DOHH2 (cell line): ENCODE results near the gene BUD23.

Source experiments
- H3F3A ChIP-seq: fragments of 200-600 bp; sonication (generic), shearing (Covaris generic); 2 replicates; pipeline ENCODE4 v1.6.0; 2016; ENCODE audit warnings: antibody characterized with exemption, mild to moderate bottlenecking; ENCODE audit not compliant: control insufficient read depth, insufficient read depth
- H3K27ac ChIP-seq: fragments of 200-600 bp; sonication (generic); 2 replicates; pipeline ENCODE4 v1.5.1; 2014; ENCODE audit warnings: low read depth, mild to moderate bottlenecking, low read length, moderate library complexity
- H3K27me3 ChIP-seq: fragments of 200-600 bp; sonication (generic); 2 replicates; pipeline ENCODE4 v1.6.1; 2014; ENCODE audit warnings: mild to moderate bottlenecking, low read length, mixed read lengths; ENCODE audit not compliant: control insufficient read depth
- H3K36me3 ChIP-seq: fragments of 200-600 bp; sonication (generic); 2 replicates; pipeline ENCODE4 v1.6.1; 2014; ENCODE audit warnings: mild to moderate bottlenecking, low read length, moderate library complexity, mixed read lengths; ENCODE audit not compliant: control insufficient read depth
- H3K4me1 ChIP-seq: fragments of 200-600 bp; sonication (generic); 2 replicates; pipeline ENCODE4 v1.6.1; 2014; ENCODE audit warnings: mild to moderate bottlenecking, low read length, mixed read lengths; ENCODE audit not compliant: control insufficient read depth
- H3K4me2 ChIP-seq: fragments of 200-600 bp; sonication (generic); 2 replicates; pipeline ENCODE4 v1.6.0; 2014; ENCODE audit warnings: mild to moderate bottlenecking, low read length, moderate library complexity
- H3K4me3 ChIP-seq: fragments of 200-600 bp; sonication (generic); 2 replicates; pipeline ENCODE4 v1.5.1; 2014; ENCODE audit warnings: mild to moderate bottlenecking, low read length, mixed read lengths
- H3K79me2 ChIP-seq: fragments of 200-600 bp; sonication (generic); 2 replicates; pipeline ENCODE4 v1.6.1; 2014; ENCODE audit warnings: mild to moderate bottlenecking, low read length, mixed read lengths; ENCODE audit not compliant: control insufficient read depth
- H3K9me2 ChIP-seq: fragments of 200-600 bp; sonication (generic); replicated peaks from 2 replicates; pipeline ENCODE4 v1.6.1; 2014; ENCODE audit warnings: mild to moderate bottlenecking, low read length, mixed read lengths; ENCODE audit not compliant: control insufficient read depth
- H3K9me3 ChIP-seq: fragments of 200-600 bp; sonication (generic); 2 replicates; pipeline ENCODE4 v1.6.1; 2014; ENCODE audit warnings: antibody characterized with exemption, low read length, mixed read lengths; ENCODE audit not compliant: control insufficient read depth, insufficient read depth
- H4K20me1 ChIP-seq: fragments of 200-600 bp; sonication (generic); 2 replicates; pipeline ENCODE4 v1.6.0; 2014; ENCODE audit warnings: low read depth, mild to moderate bottlenecking, antibody characterized with exemption, low read length, moderate library complexity; ENCODE audit not compliant: control insufficient read depth, insufficient read depth
- EZH2phosphoT487 ChIP-seq: fragments of 200-600 bp; sonication (generic); IDR thresholded peaks from 2 replicates; pipeline ENCODE4 v1.6.1; 2017; ENCODE audit warnings: borderline replicate concordance, mild to moderate bottlenecking, antibody characterized with exemption, low read length, moderate library complexity, mixed read lengths
- TF ChIP-seq, protein P1 (sequence below): fragments of 200-600 bp; sonication (generic); IDR thresholded peaks from one replicate; pipeline ENCODE4 v1.5.1; 2014; ENCODE audit warnings: antibody characterized with exemption, mild to moderate bottlenecking, low read depth, low read length; ENCODE audit not compliant: poor library complexity, severe bottlenecking

The BUD23 gene

GRCh38 chr7:73663033-73663432 is 20.4 kb upstream of the BUD23 start:
- no peaks in the 10 kb centered on the region for H3F3A ChIP-seq
- peaks cover 16% of the 10 kb centered on the region for H3K27me3 ChIP-seq
- H3K4me1 ChIP-seq = peaks cover 3% of the 10 kb centered on the region; the same call in 1 of the 2 replicates
- TF ChIP-seq, protein P1, sequence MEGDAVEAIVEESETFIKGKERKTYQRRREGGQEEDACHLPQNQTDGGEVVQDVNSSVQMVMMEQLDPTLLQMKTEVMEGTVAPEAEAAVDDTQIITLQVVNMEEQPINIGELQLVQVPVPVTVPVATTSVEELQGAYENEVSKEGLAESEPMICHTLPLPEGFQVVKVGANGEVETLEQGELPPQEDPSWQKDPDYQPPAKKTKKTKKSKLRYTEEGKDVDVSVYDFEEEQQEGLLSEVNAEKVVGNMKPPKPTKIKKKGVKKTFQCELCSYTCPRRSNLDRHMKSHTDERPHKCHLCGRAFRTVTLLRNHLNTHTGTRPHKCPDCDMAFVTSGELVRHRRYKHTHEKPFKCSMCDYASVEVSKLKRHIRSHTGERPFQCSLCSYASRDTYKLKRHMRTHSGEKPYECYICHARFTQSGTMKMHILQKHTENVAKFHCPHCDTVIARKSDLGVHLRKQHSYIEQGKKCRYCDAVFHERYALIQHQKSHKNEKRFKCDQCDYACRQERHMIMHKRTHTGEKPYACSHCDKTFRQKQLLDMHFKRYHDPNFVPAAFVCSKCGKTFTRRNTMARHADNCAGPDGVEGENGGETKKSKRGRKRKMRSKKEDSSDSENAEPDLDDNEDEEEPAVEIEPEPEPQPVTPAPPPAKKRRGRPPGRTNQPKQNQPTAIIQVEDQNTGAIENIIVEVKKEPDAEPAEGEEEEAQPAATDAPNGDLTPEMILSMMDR = no peak
- no peak for TF ChIP-seq EZH2phosphoT487
- no peaks in the 10 kb centered on the region for H3K9me2 ChIP-seq
- H3K4me2 ChIP-seq = no peak overlapping the region
- no peaks in the 10 kb centered on the region for H4K20me1 ChIP-seq
- peaks cover 7% of the 10 kb centered on the region; the same call in 1 of the 2 replicates for H3K9me3 ChIP-seq
- H3K4me3 ChIP-seq = no peak overlapping the region
- no peak overlapping the region for H3K27ac ChIP-seq
- H3K79me2 ChIP-seq = no peaks in the 10 kb centered on the region
- H3K36me3 ChIP-seq = no peaks in the 10 kb centered on the region

DNA sequence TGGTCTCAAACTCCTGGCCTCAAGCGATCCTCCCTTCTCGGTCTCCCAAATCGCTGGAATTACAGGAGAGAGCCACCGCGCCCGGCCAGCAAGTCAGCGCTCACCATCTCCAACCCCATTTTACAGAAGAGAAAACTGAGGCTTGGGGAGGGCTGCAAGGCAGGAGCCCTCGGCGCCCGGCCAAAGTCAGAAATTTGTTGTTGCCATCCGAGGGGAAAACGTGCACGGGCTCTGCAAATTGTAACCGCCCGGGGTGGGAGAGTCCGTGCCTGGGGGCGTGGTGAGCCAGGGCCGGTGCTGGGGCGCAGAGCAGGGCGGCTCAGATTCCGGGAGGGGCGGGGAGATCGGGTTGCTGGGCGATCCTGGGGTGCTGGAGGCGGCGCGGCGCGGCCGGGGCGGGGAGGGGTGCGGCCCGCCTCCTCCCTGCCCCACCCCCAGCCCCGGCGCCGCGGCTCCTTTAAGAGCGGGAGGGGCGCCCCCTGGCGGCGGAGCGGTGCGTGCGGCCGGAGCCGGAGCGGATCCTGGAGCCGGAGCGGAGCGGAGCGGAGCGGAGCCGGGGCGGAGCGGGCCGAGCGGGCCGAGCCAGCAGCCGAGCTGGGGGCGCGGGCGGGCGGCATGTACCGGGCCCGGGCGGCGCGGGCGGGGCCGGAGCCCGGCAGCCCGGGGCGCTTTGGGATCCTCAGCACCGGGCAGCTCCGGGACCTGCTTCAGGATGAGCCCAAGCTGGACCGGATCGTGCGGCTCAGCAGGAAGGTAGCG is 15.9 kb upstream of the BUD23 start, which contains the start of gene VPS37D:
Gene VPS37D, plus strand, starts transcription at position 488 of the 759 bp plus-strand sequence. Its CDS starts 128 bp downstream, at position 616.
- Histone ChIP-seq H3K27ac (peak within 1 kb of the TSS; percentile 9; the same call in 1 of the 2 replicates), H3K9me3 (peaks cover 7% of the 10 kb centered on the region; the same call in 1 of the 2 replicates), H3K79me2 (no peaks in the 10 kb centered on the region), H3K36me3 (no peaks in the 10 kb centered on the region), H3F3A (no peaks in the 10 kb centered on the region), H3K9me2 (no peaks in the 10 kb centered on the region), H3K4me3 (peak within 1 kb of the TSS; percentile 69), H3K27me3 (peaks cover 13% of the 10 kb centered on the region), H3K4me2 (peak within 1 kb of the TSS; percentile 83), H3K4me1 (peaks cover 15% of the 10 kb centered on the region), H4K20me1 (no peaks in the 10 kb centered on the region)
- no peak for TF ChIP-seq EZH2phosphoT487
- TF ChIP-seq, protein P1 = peak; percentile 72

- TF ChIP-seq EZH2phosphoT487 = no peak
- TF ChIP-seq, protein P1 = no peak
- H3K9me3 ChIP-seq = peaks cover under 1% of the 10 kb centered on the region; the same call in 1 of the 2 replicates
- H4K20me1 ChIP-seq = peaks cover 2% of the 10 kb centered on the region; the same call in 1 of the 2 replicates
- peak overlapping the region; percentile 83 for H3K4me2 ChIP-seq
- H3K27me3 ChIP-seq = peaks cover 13% of the 10 kb centered on the region
- H3K9me2 ChIP-seq = no peaks in the 10 kb centered on the region
- no peaks in the 10 kb centered on the region for H3F3A ChIP-seq
- no peaks in the 10 kb centered on the region for H3K36me3 ChIP-seq
- peaks cover 15% of the 10 kb centered on the region for H3K4me1 ChIP-seq
- peak overlapping the region; percentile 69 for H3K4me3 ChIP-seq
- H3K79me2 ChIP-seq = no peaks in the 10 kb centered on the region
- H3K27ac ChIP-seq = peak overlapping the region; percentile 9; the same call in 1 of the 2 replicates
Observed at GRCh38 chr7:73668103-73668885, 15.1 kb upstream of the BUD23 start.
